PC-3 (cell line): ENCODE measurements around the gene CUZD1. TPM values are rescaled to one million over a fixed set of nuclear protein-coding genes. Genes with fewer than 3 reads are reported as not detected.

Source experiments
- ATAC-seq: fragments of 200-7000 bp; cut with Tn5 transposase; 2 replicates; pipeline ENCODE4 v1.9.1; 2020; ENCODE audit warnings: mild to moderate bottlenecking, moderate library complexity
- BruUV-seq: library from RNA; stranded (reverse); fragments of 400-500 nt; replicated peaks from 2 replicates; lab custom pipeline; 2021; lab: Mats Ljungman, UMichigan
- CTCF ChIA-PET: fragments of 300-600 bp; sonication (Branson Sonifier 250); formaldehyde crosslinking; loops from one replicate; lab custom pipeline; 2022; ENCODE audit warnings: antibody characterized with exemption; lab: Charles Lee
- POLR2A ChIA-PET: fragments of 300-600 bp; sonication (Branson Sonifier 250); formaldehyde crosslinking; loops from one replicate; lab custom pipeline; 2022; ENCODE audit warnings: antibody characterized with exemption; ENCODE audit not compliant: unreplicated experiment; lab: Charles Lee
- DNase-seq: peaks from one replicate; pipeline ENCODE4 v3.0.0-alpha.2; 2015
- H2AFZ ChIP-seq: fragments of 300-600 bp; sonication (generic); 2 replicates; pipeline ENCODE4 v1.6.0; 2016; ENCODE audit warnings: antibody characterized with exemption, low read length
- H3F3A ChIP-seq: fragments of 300-600 bp; sonication (generic); one replicate; pipeline ENCODE4 v1.6.0; 2017; ENCODE audit warnings: antibody characterized with exemption, low read length, control low read depth, mild to moderate bottlenecking; ENCODE audit not compliant: unreplicated experiment
- H3K27ac ChIP-seq: fragments of 300-600 bp; sonication (generic); 2 replicates; pipeline ENCODE4 v1.5.1; 2016; ENCODE audit warnings: mild to moderate bottlenecking, low read length
- H3K27me3 ChIP-seq: fragments of 300-600 bp; sonication (generic); 2 replicates; pipeline ENCODE4 v1.6.1; 2016; ENCODE audit warnings: low read length, mixed read lengths
- H3K36me3 ChIP-seq: fragments of 300-600 bp; sonication (generic); 2 replicates; pipeline ENCODE4 v1.6.1; 2016; ENCODE audit warnings: low read depth, mixed run types, low read length, mixed read lengths
- H3K4me1 ChIP-seq: fragments of 300-600 bp; sonication (generic); 2 replicates; pipeline ENCODE4 v1.5.1; 2016; ENCODE audit warnings: low read length; ENCODE audit not compliant: insufficient read depth
- H3K4me2 ChIP-seq: fragments of 300-600 bp; sonication (generic); 2 replicates; pipeline ENCODE4 v1.6.0; 2016; ENCODE audit warnings: low read length
- H3K4me3 ChIP-seq: fragments of 300-600 bp; sonication (generic); 2 replicates; pipeline ENCODE4 v1.5.1; 2016; ENCODE audit warnings: mild to moderate bottlenecking, low read length, mixed read lengths
- H3K79me2 ChIP-seq: fragments of 300-600 bp; sonication (generic); 2 replicates; pipeline ENCODE4 v1.6.1; 2017; ENCODE audit warnings: low read length, mixed read lengths
- H3K9ac ChIP-seq: fragments of 300-600 bp; sonication (generic); 2 replicates; pipeline ENCODE4 v1.6.0; 2016; ENCODE audit warnings: mild to moderate bottlenecking, low read length
- H3K9me2 ChIP-seq: fragments of 300-600 bp; sonication (generic); replicated peaks from 2 replicates; pipeline ENCODE4 v1.6.1; 2016; ENCODE audit warnings: mixed run types, low read length, mixed read lengths
- H3K9me3 ChIP-seq: fragments of 300-600 bp; sonication (generic); 2 replicates; pipeline ENCODE4 v1.6.1; 2016; ENCODE audit warnings: low read length, mixed read lengths
- H4K20me1 ChIP-seq: fragments of 300-600 bp; sonication (generic); 2 replicates; pipeline ENCODE4 v1.6.1; 2016; ENCODE audit warnings: low read length, mixed read lengths
- EZH2 ChIP-seq: fragments of 300-600 bp; sonication (generic); IDR thresholded peaks from one replicate; pipeline ENCODE4 v1.6.1; 2017; ENCODE audit warnings: antibody characterized with exemption, mild to moderate bottlenecking, low read length; ENCODE audit not compliant: unreplicated experiment
- EZH2phosphoT487 ChIP-seq: fragments of 300-600 bp; sonication (generic); IDR thresholded peaks from 2 replicates; pipeline ENCODE4 v1.6.1; 2018; ENCODE audit warnings: mild to moderate bottlenecking, antibody characterized with exemption, low read length, borderline replicate concordance
- intact Hi-C: fragments of 100-400 bp; cut with micrococcal nuclease; formaldehyde crosslinking; loops from 2 replicates; pipeline ENCODE4 v1.9.0; 2023
- total RNA-seq: library from RNA; depleted of rRNA; stranded (reverse); fragments of >200 nt; gene quantifications from 2 replicates; pipeline ENCODE4 v1.2.3, GENCODE V29; 2014
- TF ChIP-seq, protein P1 (sequence below): fragments of 300-600 bp; sonication (generic); conservative IDR thresholded peaks from 2 replicates; pipeline ENCODE4 v1.5.1; 2017; ENCODE audit warnings: antibody characterized with exemption, low read depth, mild to moderate bottlenecking, low read length

Gene CUZD1
- total RNA-seq, 1 experiment from 2014 or later = 0.36 TPM

DNA sequence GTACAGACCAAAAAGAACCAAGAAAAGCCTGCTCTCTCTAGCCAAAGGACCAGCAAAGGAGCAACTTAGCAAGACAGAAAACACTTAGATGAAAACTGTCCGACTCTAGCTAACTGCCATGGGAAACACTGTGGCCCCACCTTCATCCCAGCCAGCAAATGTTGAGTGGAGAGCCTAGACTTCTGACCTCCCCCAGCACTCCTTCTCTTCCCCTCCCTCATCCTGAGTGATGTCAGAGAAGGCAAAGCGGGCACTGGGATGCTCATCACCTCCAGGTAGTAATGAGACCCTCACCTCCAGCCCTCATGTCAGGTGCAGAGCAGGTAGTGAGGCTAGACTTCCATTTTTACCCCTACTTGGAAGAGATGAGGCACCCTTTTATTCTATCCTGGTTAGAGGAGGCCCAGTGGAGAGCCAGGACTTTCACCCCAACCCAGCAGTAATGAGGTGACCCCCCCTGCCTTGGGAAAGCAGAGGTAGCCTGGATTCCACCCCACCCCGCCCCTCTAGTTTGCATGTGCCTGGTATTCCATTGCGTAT is 16.9 kb downstream of the CUZD1 start:
- ATAC-seq = no peak
- Histone ChIP-seq H4K20me1 (no peaks in the 10 kb centered on the region), H3K27me3 (no peaks in the 10 kb centered on the region), H3K27ac (no peak overlapping the region), H3K36me3 (peaks cover 4% of the 10 kb centered on the region; the same call in 1 of the 2 replicates), H3K4me3 (no peak overlapping the region), H3K4me2 (no peak overlapping the region), H3K9me2 (no peaks in the 10 kb centered on the region), H3K9ac (no peak overlapping the region), H2AFZ (no peak overlapping the region), H3K4me1 (no peaks in the 10 kb centered on the region), H3K79me2 (no peaks in the 10 kb centered on the region), H3F3A (no peaks in the 10 kb centered on the region), H3K9me3 (no peaks in the 10 kb centered on the region)
- ChIA-PET POLR2A (no interaction called here), CTCF (no interaction called here)
- intact Hi-C loops = no loop called here
- BruUV-seq = no TSS peak
- TF ChIP-seq EZH2phosphoT487 (no peak), EZH2 (no peak)
- TF ChIP-seq, protein P1, sequence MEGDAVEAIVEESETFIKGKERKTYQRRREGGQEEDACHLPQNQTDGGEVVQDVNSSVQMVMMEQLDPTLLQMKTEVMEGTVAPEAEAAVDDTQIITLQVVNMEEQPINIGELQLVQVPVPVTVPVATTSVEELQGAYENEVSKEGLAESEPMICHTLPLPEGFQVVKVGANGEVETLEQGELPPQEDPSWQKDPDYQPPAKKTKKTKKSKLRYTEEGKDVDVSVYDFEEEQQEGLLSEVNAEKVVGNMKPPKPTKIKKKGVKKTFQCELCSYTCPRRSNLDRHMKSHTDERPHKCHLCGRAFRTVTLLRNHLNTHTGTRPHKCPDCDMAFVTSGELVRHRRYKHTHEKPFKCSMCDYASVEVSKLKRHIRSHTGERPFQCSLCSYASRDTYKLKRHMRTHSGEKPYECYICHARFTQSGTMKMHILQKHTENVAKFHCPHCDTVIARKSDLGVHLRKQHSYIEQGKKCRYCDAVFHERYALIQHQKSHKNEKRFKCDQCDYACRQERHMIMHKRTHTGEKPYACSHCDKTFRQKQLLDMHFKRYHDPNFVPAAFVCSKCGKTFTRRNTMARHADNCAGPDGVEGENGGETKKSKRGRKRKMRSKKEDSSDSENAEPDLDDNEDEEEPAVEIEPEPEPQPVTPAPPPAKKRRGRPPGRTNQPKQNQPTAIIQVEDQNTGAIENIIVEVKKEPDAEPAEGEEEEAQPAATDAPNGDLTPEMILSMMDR = no peak
- no peak for DNase-seq

DNA sequence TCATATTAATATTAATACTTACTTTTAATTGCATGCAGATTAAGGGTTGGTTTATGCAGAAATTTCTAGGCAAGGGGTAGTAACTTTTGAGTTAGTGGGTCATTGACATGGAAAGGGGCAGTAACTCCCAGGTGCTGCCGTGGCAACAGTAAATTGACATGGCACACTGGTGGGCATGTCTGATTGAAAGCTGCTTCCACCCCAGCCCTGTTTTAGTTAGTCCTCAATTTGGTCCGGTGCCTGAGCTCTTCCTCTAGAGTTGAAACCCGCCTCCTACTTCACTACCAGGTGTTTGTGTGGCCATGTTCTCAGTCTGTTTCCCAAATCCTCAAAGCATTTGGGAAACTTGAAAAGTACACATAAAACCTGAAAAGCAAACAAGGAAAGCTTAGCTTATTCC is 18.4 kb downstream of the CUZD1 start:
- H4K20me1 ChIP-seq = no peaks in the 10 kb centered on the region
- no TSS peak for BruUV-seq
- H3K27ac ChIP-seq = no peak overlapping the region
- ChIA-PET CTCF (no interaction called here), POLR2A (no interaction called here)
- no peak overlapping the region for H3K9ac ChIP-seq
- H3K79me2 ChIP-seq = no peaks in the 10 kb centered on the region
- no peaks in the 10 kb centered on the region for H3K27me3 ChIP-seq
- H2AFZ ChIP-seq = no peak overlapping the region
- no peak for ATAC-seq
- H3K4me3 ChIP-seq = no peak overlapping the region
- H3K4me1 ChIP-seq = no peaks in the 10 kb centered on the region
- H3K4me2 ChIP-seq = no peak overlapping the region
- no peaks in the 10 kb centered on the region for H3K9me2 ChIP-seq
- TF ChIP-seq EZH2phosphoT487 = no peak
- TF ChIP-seq, protein P1 = no peak
- TF ChIP-seq EZH2 = no peak
- H3K9me3 ChIP-seq = no peaks in the 10 kb centered on the region
- H3F3A ChIP-seq = no peaks in the 10 kb centered on the region
- no peak for DNase-seq
- peaks cover 4% of the 10 kb centered on the region; the same call in 1 of the 2 replicates for H3K36me3 ChIP-seq
- intact Hi-C loops = no loop called here

DNA sequence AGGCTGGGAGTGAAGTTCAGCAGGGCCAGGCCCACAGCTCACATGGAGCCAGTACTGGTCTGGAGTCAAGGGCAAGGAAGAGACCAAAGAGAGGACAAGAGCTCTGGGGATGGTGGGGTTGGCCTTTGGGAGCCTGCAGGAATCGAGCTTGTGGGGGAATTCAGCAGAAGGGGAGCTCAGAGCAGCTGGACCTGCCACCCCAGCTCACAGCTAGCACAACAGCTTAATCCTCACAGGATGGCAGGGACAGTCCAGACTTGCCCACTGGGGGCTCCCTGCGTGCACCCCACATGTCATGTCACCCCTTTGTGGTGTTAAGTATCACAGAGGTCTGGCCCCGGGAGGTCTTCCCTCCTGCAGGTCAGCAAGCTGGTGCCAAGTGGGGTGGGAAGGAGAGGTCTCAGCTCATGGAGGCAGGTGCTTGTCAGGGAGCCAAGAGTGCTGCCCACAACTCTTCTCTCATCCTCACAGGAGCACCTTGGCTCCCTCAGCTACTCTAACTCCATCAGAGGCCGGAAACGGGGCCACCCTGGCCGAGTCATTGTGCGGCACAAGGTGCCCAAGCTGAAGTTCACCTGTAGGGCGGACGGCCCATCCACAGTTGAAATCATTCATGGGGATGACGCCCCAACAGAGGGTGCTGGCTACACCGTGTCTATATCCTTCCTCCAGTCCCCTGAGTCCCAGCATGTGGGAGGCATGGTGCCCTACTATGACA is 22.5 kb downstream of the CUZD1 start:
- Histone ChIP-seq H2AFZ (no peak overlapping the region), H3K79me2 (no peaks in the 10 kb centered on the region), H3K9me3 (no peaks in the 10 kb centered on the region), H3K27ac (no peak overlapping the region), H4K20me1 (no peaks in the 10 kb centered on the region), H3K4me1 (no peaks in the 10 kb centered on the region), H3K4me3 (no peak overlapping the region), H3K27me3 (no peaks in the 10 kb centered on the region), H3K36me3 (no peaks in the 10 kb centered on the region), H3F3A (no peaks in the 10 kb centered on the region), H3K9me2 (no peaks in the 10 kb centered on the region), H3K9ac (no peak overlapping the region), H3K4me2 (no peak overlapping the region)
- intact Hi-C loops = no loop called here
- no peak for DNase-seq
- CTCF ChIA-PET = no interaction called here
- POLR2A ChIA-PET = no interaction called here
- BruUV-seq = no TSS peak
- no peak for ATAC-seq
- TF ChIP-seq EZH2 (no peak), EZH2phosphoT487 (no peak)
- TF ChIP-seq, protein P1 = no peak
